ENCODE results near the gene CSAD. TPM values are rescaled to one million over a fixed set of nuclear protein-coding genes. Genes with fewer than 3 reads are reported as not detected.

The CSAD gene
- total RNA-seq, 1 donor = 9.4 TPM

DNA sequence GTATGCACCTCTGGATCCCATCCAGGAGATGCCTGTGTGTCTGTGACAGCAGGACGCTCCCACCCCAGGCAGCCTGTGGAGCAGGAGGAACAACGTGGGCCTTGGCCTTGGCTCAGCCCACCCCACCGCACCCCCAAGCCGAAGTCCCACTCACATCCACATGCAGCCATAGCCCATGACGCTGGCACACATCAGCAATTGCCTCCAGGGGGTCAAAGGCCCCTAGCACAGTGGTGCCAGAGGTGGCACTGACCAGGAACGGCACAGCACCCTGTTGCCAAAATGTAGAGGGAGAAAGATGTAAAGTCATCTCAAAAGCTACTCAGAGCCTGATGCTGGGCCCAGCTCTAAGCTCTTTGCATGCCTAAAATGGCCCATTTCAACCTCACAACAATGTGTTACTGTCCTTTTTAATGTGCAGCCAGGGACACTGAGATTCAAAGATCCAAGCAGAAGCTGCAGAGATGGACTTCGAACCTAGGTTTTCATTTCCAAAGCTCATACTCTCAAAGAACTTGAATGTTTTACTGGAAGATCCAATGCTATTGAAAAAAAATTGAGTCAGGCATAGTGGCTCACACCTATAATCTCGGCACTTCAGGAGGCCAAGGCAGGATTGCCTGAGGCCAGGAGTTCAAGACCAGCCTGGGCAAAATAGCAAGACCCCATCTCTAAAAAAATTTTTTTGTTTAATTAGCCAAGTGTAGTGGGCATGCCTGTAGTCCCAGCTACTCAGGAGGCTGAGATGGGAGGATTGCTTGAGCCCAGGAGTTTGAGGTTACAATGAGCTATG, 19.4 kb downstream of the CSAD start:
- TF ChIP-seq CTCF (IDR thresholded peaks at IDR 0.05; ENCODE audit: extremely low read depth, low read depth, low read length) = no peak

GRCh38 chr12:53160673-53161072, 20.1 kb downstream of the CSAD start:
- no peak overlapping the region for H3K4me2 ChIP-seq (ENCODE audit: insufficient read depth, low read length)
- DNase-seq (ENCODE audit: insufficient read length, low spot score, missing footprints) = peak; percentile 67
- H3K79me2 ChIP-seq (ENCODE audit: insufficient read depth, low read length) = no peaks in the 10 kb centered on the region
- H3K27me3 ChIP-seq (ENCODE audit: insufficient read depth, low read length) = no peaks in the 10 kb centered on the region
- H3K4me1 ChIP-seq (ENCODE audit: insufficient read depth, low read length) = no peaks in the 10 kb centered on the region
- no peak overlapping the region for H2AFZ ChIP-seq (ENCODE audit: low read length)
- no peak overlapping the region for H3K27ac ChIP-seq (ENCODE audit: low read depth, low read length)
- no peak for TF ChIP-seq CTCF (IDR thresholded peaks at IDR 0.05; ENCODE audit: extremely low read depth, low read depth, low read length)
- H3K4me3 ChIP-seq (ENCODE audit: insufficient read depth, low read length) = no peak overlapping the region
- no peaks in the 10 kb centered on the region for H4K20me1 ChIP-seq (ENCODE audit: insufficient read depth, low read length)
- no peaks in the 10 kb centered on the region for H3K9me3 ChIP-seq (ENCODE audit: low read depth, low read length)
- no peaks in the 10 kb centered on the region for H3K36me3 ChIP-seq (ENCODE audit: insufficient read depth, low read length)

More for the DNA sequence above, 19.4 kb downstream of the CSAD start:
- Histone ChIP-seq H3K4me2 (ENCODE audit: insufficient read depth, low read length) (no peak overlapping the region), H3K4me1 (ENCODE audit: insufficient read depth, low read length) (no peaks in the 10 kb centered on the region), H2AFZ (ENCODE audit: low read length) (no peak overlapping the region), H3K79me2 (ENCODE audit: insufficient read depth, low read length) (no peaks in the 10 kb centered on the region), H3K4me3 (ENCODE audit: insufficient read depth, low read length) (no peak overlapping the region), H3K27me3 (ENCODE audit: insufficient read depth, low read length) (no peaks in the 10 kb centered on the region), H3K9me3 (ENCODE audit: low read depth, low read length) (no peaks in the 10 kb centered on the region), H3K36me3 (ENCODE audit: insufficient read depth, low read length) (no peaks in the 10 kb centered on the region), H3K27ac (ENCODE audit: low read depth, low read length) (no peak overlapping the region), H4K20me1 (ENCODE audit: insufficient read depth, low read length) (no peaks in the 10 kb centered on the region)
- DNase-seq (ENCODE audit: insufficient read length, low spot score, missing footprints) = no peak

- no peaks in the 10 kb centered on the region for H3K27me3 ChIP-seq (ENCODE audit: insufficient read depth, low read length)
- H3K4me3 ChIP-seq (ENCODE audit: insufficient read depth, low read length) = no peak overlapping the region
- no peaks in the 10 kb centered on the region for H4K20me1 ChIP-seq (ENCODE audit: insufficient read depth, low read length)
- H3K4me2 ChIP-seq (ENCODE audit: insufficient read depth, low read length) = no peak overlapping the region
- no peaks in the 10 kb centered on the region for H3K79me2 ChIP-seq (ENCODE audit: insufficient read depth, low read length)
- no peaks in the 10 kb centered on the region for H3K9me3 ChIP-seq (ENCODE audit: low read depth, low read length)
- DNase-seq (ENCODE audit: insufficient read length, low spot score, missing footprints) = no peak
- H3K27ac ChIP-seq (ENCODE audit: low read depth, low read length) = no peak overlapping the region
- H2AFZ ChIP-seq (ENCODE audit: low read length) = no peak overlapping the region
- H3K36me3 ChIP-seq (ENCODE audit: insufficient read depth, low read length) = no peaks in the 10 kb centered on the region
- no peaks in the 10 kb centered on the region for H3K4me1 ChIP-seq (ENCODE audit: insufficient read depth, low read length)
- no peak for TF ChIP-seq CTCF (IDR thresholded peaks at IDR 0.05; ENCODE audit: extremely low read depth, low read depth, low read length)
Observed at GRCh38 chr12:53160000-53160399, 20.7 kb downstream of the CSAD start.

DNA sequence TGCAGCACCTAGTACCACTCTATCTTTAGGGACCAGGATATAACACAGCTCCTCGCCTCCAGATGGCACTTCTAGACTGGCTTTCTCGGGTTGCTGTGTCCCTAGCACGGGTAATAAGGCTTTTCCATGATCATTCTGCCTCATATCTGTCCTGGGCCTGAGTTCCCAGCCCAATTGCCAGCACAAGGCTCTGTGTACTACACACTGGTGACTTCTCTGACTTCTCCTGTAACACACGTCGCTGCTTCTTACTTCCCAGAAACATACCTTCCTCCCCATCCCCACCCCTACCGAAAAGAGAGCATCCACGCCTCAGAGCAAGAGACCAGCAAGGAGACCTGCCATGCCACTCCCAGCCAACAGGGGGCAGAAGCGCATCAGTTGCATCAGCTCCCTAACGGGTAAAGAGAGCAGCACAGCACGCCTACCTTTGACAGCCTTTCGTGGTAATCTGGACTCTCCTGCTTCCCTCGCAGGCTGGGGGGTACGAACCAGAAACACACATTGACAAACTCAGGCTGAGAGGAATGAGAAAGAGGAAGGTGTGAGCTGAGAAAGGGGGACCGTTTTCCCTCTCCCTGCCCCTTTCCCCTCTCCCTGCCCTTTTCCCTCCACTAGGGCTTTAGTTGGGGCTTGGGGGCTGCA, 21.4 kb downstream of the CSAD start:
- peak overlapping the region; percentile 64 for H2AFZ ChIP-seq (ENCODE audit: low read length)
- peak; percentile 96 for DNase-seq (ENCODE audit: insufficient read length, low spot score, missing footprints)
- TF ChIP-seq CTCF (IDR thresholded peaks at IDR 0.05; ENCODE audit: extremely low read depth, low read depth, low read length) = peak; percentile 100
- H3K4me2 ChIP-seq (ENCODE audit: insufficient read depth, low read length) = no peak overlapping the region
- no peaks in the 10 kb centered on the region for H4K20me1 ChIP-seq (ENCODE audit: insufficient read depth, low read length)
- no peak overlapping the region for H3K27ac ChIP-seq (ENCODE audit: low read depth, low read length)
- no peaks in the 10 kb centered on the region for H3K9me3 ChIP-seq (ENCODE audit: low read depth, low read length)
- no peaks in the 10 kb centered on the region for H3K36me3 ChIP-seq (ENCODE audit: insufficient read depth, low read length)
- no peaks in the 10 kb centered on the region for H3K79me2 ChIP-seq (ENCODE audit: insufficient read depth, low read length)
- H3K4me1 ChIP-seq (ENCODE audit: insufficient read depth, low read length) = no peaks in the 10 kb centered on the region
- no peak overlapping the region for H3K4me3 ChIP-seq (ENCODE audit: insufficient read depth, low read length)
- H3K27me3 ChIP-seq (ENCODE audit: insufficient read depth, low read length) = no peaks in the 10 kb centered on the region
